HG03442 (cell line): ENCODE measurements around the gene ATRNL1.

ENCODE experiments used
- ATAC-seq: cut with Tn5 transposase; IDR thresholded peaks from one replicate; pipeline ENCODE4 v1.9.1; 2021; ENCODE audit warnings: mild to moderate bottlenecking, moderate library complexity; ENCODE audit not compliant: unreplicated experiment

The ATRNL1 gene

DNA sequence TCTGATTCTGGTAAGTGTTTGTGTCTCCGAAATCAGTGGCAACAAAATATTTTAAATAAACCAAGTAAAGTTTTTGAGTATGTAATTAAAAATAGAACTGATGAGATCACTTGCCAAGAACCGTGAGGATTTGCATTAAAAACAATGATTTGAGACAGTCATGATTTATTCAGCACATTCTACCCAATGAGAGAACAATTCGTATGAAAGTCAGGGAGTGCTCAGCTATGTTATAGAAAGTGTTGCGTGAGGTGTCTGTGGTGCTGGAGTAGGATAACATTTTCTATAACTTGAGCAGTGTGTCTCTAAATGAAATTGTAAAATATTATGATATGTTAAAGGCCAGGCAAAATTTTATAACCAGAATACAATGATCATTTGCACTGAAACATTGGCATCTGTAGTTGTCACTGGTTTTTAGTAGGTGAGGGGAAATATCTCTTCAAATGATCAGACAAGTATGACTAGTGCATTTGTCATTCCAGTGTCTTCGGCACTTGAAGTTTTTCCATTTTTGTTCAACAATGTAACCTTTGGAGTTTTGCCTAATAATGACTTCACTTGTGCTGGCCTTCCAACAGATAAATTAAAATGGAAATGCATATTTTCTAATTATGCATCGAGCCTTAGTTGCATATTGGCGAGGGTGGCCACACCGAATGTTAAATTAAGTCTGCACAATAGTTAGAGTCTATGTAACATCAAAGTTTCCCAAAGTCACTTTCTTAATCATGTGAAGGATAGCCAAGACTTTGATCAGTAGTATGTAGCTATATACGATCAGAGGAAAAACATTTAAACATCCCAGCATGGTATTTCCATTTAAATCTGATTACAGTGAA, 844.0 kb downstream of the ATRNL1 start:
- ATAC-seq: no peak

DNA sequence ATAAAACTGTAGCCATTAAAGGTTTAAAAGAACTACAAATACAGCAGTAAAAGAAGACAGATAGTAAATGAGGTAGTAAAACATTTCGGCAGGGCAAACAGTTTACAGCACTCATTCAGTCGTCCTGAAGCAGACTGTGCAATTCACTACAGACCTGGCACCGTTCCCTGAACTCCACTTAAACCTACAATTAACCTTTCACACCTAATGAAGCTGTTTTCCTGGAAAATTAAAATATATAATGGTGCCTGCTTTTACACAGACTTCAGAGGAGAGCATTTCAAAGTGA, 844.5 kb downstream of the ATRNL1 start:
- ATAC-seq: no peak

- no peak for ATAC-seq
Measured at GRCh38 chr10:115939101-115939854, 846.1 kb downstream of the ATRNL1 start.

DNA sequence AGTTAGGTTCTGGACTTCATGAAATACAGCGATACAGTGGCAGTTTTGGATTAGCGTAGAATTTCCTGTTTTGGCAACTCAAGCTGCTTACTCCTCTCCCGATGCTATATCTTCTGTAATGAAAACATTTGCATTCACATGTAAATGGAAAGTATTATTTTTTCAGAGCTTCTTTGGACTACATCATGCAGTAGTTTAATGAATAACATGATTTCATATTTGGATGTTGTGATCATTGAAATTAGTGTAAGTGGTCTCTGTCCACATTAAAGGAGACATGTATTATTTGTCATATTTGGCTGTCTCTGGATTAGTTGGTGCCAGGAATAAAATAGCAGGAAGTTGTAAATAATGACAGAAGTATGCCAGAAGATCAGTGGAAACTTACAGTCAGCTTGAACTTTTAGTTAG, 848.2 kb downstream of the ATRNL1 start:
- no peak for ATAC-seq

GRCh38 chr10:115942101-115942500, 848.9 kb downstream of the ATRNL1 start:
- no peak for ATAC-seq

DNA sequence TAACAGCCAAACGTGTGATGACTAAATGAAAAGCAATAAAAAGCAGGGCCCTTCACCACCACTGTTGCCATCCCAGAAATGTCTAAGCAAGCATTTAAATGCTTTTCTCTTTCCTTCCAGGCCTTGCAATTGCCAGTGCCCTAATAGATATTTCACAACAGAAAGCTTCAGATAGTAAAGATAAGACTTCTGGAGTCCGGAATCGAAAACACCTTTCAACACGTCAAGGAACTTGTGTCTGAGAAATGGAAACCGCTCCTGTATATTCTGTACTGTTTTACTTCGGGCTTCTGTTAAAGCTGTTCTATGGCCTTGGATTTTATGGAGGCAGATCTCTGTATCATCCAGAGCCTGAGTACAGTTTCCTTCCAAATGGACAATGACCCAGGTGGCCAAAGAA, 851.4 kb downstream of the ATRNL1 start:
- no peak for ATAC-seq

GRCh38 chr10:115945701-115946445, 852.7 kb downstream of the ATRNL1 start:
- no peak for ATAC-seq

- ATAC-seq: no peak
Measured at GRCh38 chr10:115947104-115947503, 853.9 kb downstream of the ATRNL1 start.

DNA sequence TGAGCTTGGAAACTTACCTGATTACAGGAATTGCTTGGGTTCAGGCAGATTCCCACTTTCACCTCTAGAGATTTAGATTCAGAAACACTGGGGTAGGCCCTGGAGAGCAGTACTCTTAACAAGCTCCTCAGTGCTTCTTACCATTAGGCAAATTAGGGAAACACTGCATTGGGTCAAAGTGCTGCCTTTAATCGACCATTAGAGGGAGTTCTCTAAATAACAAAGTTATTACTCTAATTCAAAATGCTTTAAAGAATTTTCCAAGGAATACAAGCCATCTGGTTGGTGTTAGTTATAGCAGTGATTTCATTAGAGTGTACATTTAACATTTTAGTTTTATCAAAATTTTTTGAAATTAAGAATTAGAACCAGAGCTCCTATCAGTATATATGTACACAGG, 855.3 kb downstream of the ATRNL1 start:
- no peak for ATAC-seq

DNA sequence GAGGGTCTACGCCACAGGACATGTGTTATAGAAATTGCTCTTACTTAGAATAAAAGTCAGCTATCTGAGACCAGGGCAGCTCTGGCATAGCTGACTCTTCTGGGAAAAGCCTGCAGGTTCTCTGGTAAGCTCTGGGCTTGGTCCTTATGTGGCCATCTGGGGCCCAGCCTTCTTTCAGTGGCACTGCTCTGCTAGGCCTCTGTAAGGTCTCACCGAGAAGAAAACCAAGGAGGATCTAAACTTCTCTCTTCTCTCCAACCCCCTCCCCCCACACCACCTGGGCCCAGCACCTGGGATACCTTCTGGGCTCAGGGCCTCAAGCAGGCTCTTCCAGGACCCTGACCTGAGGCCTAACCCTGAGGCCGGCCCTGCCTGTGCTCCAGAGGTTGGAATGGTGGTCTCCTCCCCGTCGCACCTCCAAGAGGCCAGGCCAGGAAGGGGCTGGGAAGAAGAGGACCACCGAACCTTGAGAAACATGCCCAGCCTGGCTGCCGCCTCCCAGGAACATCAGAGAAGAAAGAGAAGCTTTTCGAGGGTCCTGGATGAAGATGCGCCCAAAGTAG, 856.2 kb downstream of the ATRNL1 start:
- no peak for ATAC-seq

- no peak for ATAC-seq
Measured at GRCh38 chr10:115950320-115950719, 857.2 kb downstream of the ATRNL1 start.

- ATAC-seq: no peak
Measured at GRCh38 chr10:115951242-115951641, 858.1 kb downstream of the ATRNL1 start.

DNA sequence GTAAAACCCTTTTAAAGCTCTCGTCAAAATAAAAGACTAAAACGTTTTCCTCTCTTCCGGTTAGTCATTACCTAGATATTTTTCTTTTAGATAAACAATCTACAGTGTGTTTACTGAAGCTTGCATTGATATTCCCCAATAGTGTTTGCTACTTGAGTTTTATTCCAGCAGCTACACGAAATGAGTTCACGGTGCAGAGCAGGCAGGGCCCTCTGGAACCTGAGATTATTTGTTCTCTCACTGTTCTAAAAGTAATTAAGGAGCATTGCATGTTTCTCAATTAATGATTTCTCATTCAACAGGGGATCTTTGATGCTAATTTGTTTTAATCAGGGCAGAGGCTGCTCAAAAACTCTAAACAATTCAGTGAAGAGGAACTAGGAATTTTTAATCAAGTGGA, 860.1 kb downstream of the ATRNL1 start:
- no peak for ATAC-seq

GRCh38 chr10:115953968-115954367, 860.8 kb downstream of the ATRNL1 start:
- ATAC-seq: no peak

- no peak for ATAC-seq
Measured at GRCh38 chr10:115956225-115957011, 863.3 kb downstream of the ATRNL1 start.

- no peak for ATAC-seq
Measured at GRCh38 chr10:115957012-115957399, 863.8 kb downstream of the ATRNL1 start.

DNA sequence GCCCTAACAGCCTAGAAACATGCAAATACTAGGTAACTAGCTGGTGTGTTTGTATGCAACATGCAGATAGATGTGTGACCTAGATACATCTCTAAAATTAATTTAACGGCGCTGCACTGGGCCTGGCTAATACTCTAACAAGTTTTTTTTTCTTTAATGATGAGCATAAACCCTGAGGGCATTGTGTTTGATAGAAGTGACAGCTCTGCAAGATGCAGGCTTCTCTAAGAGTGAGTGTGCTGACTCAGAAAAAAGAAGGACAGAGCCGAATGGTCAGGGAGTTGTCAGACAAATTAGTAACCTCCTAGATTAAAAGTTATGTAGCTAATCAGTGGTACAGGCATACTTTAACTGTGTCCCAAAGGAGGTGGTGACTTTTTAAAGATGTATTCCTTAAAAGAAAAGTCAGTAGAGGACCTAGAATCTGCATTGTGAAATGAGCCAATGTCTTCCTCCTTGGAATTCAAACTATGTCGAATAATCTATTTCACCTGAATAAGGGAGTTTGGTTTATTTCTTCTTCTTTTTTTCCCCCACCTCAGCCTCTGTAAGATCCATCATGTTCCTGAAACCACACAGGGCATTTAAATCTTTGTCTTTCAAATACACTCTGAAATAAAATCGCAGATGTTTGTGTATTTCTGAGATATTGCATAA, 864.7 kb downstream of the ATRNL1 start:
- no peak for ATAC-seq

DNA sequence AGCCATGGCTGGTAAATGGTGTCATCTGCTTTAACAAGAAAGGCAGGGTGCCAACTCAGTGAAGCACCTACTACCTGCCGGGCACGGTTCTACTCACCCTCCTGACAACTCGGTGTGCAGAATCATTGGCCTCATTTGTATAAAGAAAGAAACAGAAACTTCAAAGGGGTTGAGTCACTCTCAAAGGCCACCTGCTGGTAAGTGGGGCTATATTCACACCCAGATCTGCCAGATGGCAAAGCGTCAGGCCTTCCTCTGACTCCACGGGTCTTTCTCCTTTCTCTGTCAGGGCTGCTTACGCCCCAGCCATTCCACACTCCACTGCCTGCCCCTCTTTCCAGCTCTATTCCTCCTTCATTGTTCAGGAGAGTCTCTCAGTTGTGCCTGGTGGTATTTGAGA, 870.7 kb downstream of the ATRNL1 start:
- ATAC-seq: no peak

DNA sequence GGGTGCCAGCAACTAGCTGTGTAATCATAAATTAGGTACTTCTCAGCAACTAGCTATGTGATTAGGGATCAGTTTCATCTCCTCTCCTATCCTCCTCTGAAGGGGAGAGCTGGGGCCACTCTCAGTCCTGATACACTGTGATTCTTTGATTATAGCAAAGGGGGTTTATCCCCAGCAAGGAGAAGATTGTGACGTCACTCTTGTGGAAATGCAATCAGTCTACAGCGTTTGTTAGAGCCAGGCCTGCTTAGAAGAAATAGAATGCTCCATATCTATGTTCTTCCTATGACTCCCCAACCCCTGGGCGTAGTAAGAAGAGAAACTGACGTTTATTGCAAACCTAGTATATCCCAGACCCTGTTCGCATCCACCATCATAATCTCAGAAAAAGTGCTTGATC, 871.7 kb downstream of the ATRNL1 start:
- no peak for ATAC-seq

- no peak for ATAC-seq
Measured at GRCh38 chr10:115965376-115965775, 872.2 kb downstream of the ATRNL1 start.
